Natural killer cell treated with Interleukin-12 subunit alpha and Interleukin-12 subunit beta and Interleukin-15 and Interleukin-18, amount 100 ng/mL, for 72 hours (primary cell): Measurements from ENCODE around the gene PATE3. TPM values are rescaled to one million over a fixed set of nuclear protein-coding genes. Genes with fewer than 3 reads are reported as not detected.

Experiments
- ATAC-seq, 2 donors: fragments of 150-1000 bp; cut with Tn5 transposase in 1 of 2; sonication (Bioruptor Pico), chemical (Tn5 transposase) in 1 of 2; 2 replicates each; pipeline ENCODE4 v1.10.0; 2021
- DNase-seq: peaks from one replicate; pipeline ENCODE4 v3.0.0; 2022; ENCODE audit warnings: low spot score
- H3K27ac Mint-ChIP-seq, 2 donors: 1 replicate in 1 of 2; 2 replicates in 1 of 2; pipeline ENCODE4 v1.8.0; 2022; ENCODE audit warnings: mixed read lengths in 2 of 2, mild to moderate bottlenecking in 1 of 2, moderate library complexity in 1 of 2
- H3K27me3 Mint-ChIP-seq, 2 donors: 1 replicate in 1 of 2; 2 replicates in 1 of 2; pipeline ENCODE4 v1.8.0; 2022; ENCODE audit warnings: mixed read lengths in 2 of 2
- H3K36me3 Mint-ChIP-seq: one replicate; pipeline ENCODE4 v1.8.0; 2022; ENCODE audit warnings: mixed read lengths
- H3K4me1 Mint-ChIP-seq, 2 donors: 1 replicate in 1 of 2; 2 replicates in 1 of 2; pipeline ENCODE4 v1.8.0; 2022; ENCODE audit warnings: low read depth in 2 of 2, mixed read lengths in 2 of 2, mild to moderate bottlenecking in 1 of 2
- H3K4me3 Mint-ChIP-seq: one replicate; pipeline ENCODE4 v1.8.0; 2022; ENCODE audit warnings: mixed read lengths
- H3K9me3 Mint-ChIP-seq: 2 replicates; pipeline ENCODE4 v1.8.0; 2022; ENCODE audit warnings: mixed read lengths
- total RNA-seq, 2 donors: library from RNA; stranded (reverse); gene quantifications; one replicate each; pipeline ENCODE4 v1.2.3, GENCODE V29; 2022

The PATE3 gene
- total RNA-seq = not detected

- Mint-ChIP-seq H3K9me3 (peaks cover 5% of the 10 kb centered on the region), H3K27ac (peak within 1 kb of the TSS in 1 of 2 donors; percentile 70), H3K4me1 (no peaks in the 10 kb centered on the region), H3K27me3 (peaks cover 0 to 5% of the 10 kb centered on the region in 2 donors), H3K4me3 (no peak within 1 kb of the TSS), H3K36me3 (no peaks in the 10 kb centered on the region)
- DNase-seq (no peak), ATAC-seq (no peak)
Observed at GRCh38 chr11:125787827-125788226, at the start of gene PATE3. Gene PATE3, plus strand, starts transcription at chr11:125788127. Its CDS starts 25 bp downstream, at chr11:125788152.

- peaks cover 8% of the 10 kb centered on the region for H3K36me3 Mint-ChIP-seq
- no peak for ATAC-seq
- no peak overlapping the region for H3K27ac Mint-ChIP-seq
- no peaks in the 10 kb centered on the region for H3K9me3 Mint-ChIP-seq
- H3K4me1 Mint-ChIP-seq = no peaks in the 10 kb centered on the region
- H3K27me3 Mint-ChIP-seq = peaks cover 8 to 26% of the 10 kb centered on the region in 2 donors
- H3K4me3 Mint-ChIP-seq = no peak overlapping the region
- no peak for DNase-seq
Observed at GRCh38 chr11:125740617-125741016, 47.3 kb upstream of the PATE3 start.

DNA sequence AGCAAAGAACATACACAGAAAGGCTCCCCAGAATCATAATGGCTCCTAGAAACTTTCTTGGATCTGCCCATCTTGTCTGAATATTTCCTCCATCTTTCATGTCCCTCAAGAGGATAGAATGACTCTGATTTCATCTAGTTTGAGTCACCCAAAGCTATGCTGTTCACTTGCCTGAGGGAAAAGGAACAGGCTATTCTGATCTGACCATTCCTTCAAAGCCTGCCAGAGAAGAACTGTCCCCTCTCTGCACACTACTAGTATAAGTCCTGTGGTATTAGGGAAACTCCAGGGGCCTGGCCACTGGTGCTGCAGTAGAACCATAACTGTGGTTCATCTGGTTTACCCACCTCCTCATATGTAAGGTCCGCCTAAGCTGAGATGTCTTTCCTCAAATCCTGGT is 44.2 kb upstream of the PATE3 start:
- no peak for ATAC-seq
- no peaks in the 10 kb centered on the region for H3K9me3 Mint-ChIP-seq
- no peak for DNase-seq
- H3K4me3 Mint-ChIP-seq = no peak overlapping the region
- no peaks in the 10 kb centered on the region for H3K4me1 Mint-ChIP-seq
- no peaks in the 10 kb centered on the region for H3K36me3 Mint-ChIP-seq
- H3K27me3 Mint-ChIP-seq = peaks cover 5 to 6% of the 10 kb centered on the region in 2 donors
- H3K27ac Mint-ChIP-seq = no peak overlapping the region

DNA sequence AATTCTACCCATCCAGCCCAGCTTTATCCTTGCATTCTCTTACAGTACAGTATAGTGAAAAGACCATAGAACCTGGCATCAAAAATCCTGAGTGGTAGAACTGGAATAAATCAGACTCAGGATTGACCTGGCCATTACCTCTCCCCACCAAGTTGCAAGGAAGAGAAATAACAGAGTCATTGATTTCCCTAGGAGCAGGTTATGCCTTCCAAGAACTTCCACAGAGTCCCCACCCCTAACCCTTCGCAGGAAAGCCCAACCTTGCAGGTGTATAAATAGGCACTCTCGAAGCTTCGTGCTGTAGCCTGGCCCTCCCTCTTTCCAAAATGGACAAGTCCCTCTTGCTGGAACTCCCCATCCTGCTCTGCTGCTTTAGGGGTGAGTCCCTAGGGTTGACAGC is 41.9 kb upstream of the PATE3 start, which contains the start of gene PATE1:
PATE1 (plus strand) TSS at position 301 of the 400 bp plus-strand sequence; CDS start at position 327, 26 bp downstream.
- no peaks in the 10 kb centered on the region for H3K4me1 Mint-ChIP-seq
- ATAC-seq = no peak
- H3K27ac Mint-ChIP-seq = no peak within 1 kb of the TSS

GRCh38 chr11:125750629-125751028 is 37.3 kb upstream of the PATE3 start:
- H3K4me3 Mint-ChIP-seq = no peak overlapping the region
- no peaks in the 10 kb centered on the region for H3K4me1 Mint-ChIP-seq
- no peak for DNase-seq
- no peaks in the 10 kb centered on the region for H3K36me3 Mint-ChIP-seq
- no peak for ATAC-seq
- H3K9me3 Mint-ChIP-seq = no peaks in the 10 kb centered on the region
- H3K27ac Mint-ChIP-seq = no peak overlapping the region
- H3K27me3 Mint-ChIP-seq = peaks cover 10 to 22% of the 10 kb centered on the region in 2 donors

More for the DNA sequence above, 41.9 kb upstream of the PATE3 start, which contains the start of gene PATE1:
- Mint-ChIP-seq H3K27me3 (peaks cover 7% of the 10 kb centered on the region in 2 donors), H3K36me3 (no peaks in the 10 kb centered on the region), H3K4me3 (no peak within 1 kb of the TSS), H3K9me3 (no peaks in the 10 kb centered on the region)
- DNase-seq = no peak

DNA sequence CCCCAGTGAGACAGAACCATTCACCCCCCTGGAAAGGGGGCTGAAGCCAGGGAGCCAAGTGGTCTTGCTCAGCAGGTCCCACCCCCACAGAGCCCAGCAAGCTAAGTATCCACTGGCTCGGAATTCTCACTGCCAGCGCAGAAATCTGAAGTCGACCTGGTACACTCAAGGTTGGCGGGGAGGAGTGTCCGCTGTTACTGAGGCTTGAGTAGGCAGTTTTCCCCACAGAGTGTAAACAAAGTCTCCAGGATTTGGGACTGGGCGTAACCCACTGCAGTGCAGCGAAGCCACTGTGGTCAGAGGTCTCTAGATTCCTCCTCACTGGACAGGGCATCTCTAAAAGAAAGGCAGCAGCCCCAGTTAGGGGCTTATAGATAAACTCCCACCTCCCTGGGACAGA is 31.9 kb upstream of the PATE3 start:
- Mint-ChIP-seq H3K4me1 (no peaks in the 10 kb centered on the region), H3K9me3 (peaks cover 3% of the 10 kb centered on the region), H3K27ac (no peak overlapping the region), H3K4me3 (no peak overlapping the region), H3K36me3 (no peaks in the 10 kb centered on the region), H3K27me3 (peaks cover 14 to 28% of the 10 kb centered on the region in 2 donors)
- DNase-seq (no peak), ATAC-seq (no peak)

- Mint-ChIP-seq H3K4me1 (no peaks in the 10 kb centered on the region), H3K27me3 (peaks cover 19 to 35% of the 10 kb centered on the region in 2 donors), H3K27ac (no peak overlapping the region), H3K36me3 (no peaks in the 10 kb centered on the region), H3K9me3 (peaks cover 3% of the 10 kb centered on the region), H3K4me3 (no peak overlapping the region)
- DNase-seq (no peak), ATAC-seq (no peak)
Observed at GRCh38 chr11:125762445-125762844, 25.5 kb upstream of the PATE3 start.

DNA sequence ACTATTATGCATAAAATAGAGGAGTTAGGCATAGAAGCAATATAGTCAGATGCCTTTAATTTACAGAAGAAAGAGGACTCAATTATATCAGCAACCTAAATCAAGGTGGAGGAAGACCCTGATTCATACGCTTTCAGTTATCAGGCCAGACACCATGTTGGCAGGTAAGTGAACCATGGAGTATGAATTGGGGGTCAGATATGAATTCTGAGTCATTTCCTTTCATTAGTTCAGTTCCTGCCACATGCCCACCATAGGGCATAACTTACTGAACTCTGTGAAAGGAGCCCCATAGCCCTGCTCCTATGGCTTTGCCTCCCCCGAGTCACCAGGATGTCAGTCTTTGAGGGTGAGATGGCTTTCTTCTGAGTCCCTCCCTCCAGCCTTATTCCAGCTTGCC is 24.4 kb upstream of the PATE3 start:
- no peak overlapping the region for H3K4me3 Mint-ChIP-seq
- ATAC-seq (no peak), DNase-seq (no peak)
- peaks cover 22 to 38% of the 10 kb centered on the region in 2 donors for H3K27me3 Mint-ChIP-seq
- H3K9me3 Mint-ChIP-seq = no peaks in the 10 kb centered on the region
- no peaks in the 10 kb centered on the region for H3K36me3 Mint-ChIP-seq
- H3K4me1 Mint-ChIP-seq = no peaks in the 10 kb centered on the region
- no peak overlapping the region for H3K27ac Mint-ChIP-seq

DNA sequence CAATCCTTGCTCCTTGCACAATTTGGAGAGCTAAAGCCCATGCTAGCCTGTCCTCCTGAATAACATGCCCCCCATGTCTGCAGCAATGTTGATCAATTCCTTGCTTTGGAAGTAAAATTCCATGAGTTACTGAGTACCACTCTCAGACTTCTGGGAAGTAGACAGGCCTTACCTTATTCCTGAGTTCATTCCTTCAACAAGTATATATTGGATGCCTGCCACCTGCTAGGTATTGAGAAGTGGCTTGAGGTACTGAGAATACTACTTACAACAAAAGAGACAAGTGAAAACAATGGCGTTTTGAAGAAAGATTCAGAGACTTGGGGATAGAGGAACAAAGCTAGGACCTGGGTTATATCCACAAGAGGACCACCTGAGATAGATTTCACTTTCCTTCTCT is 21.7 kb upstream of the PATE3 start:
- H3K27ac Mint-ChIP-seq = no peak overlapping the region
- no peak for ATAC-seq
- H3K27me3 Mint-ChIP-seq = peaks cover 22 to 46% of the 10 kb centered on the region in 2 donors
- H3K4me1 Mint-ChIP-seq = peaks cover 0 to 2% of the 10 kb centered on the region in 2 donors
- DNase-seq = no peak
- H3K9me3 Mint-ChIP-seq = no peaks in the 10 kb centered on the region
- H3K36me3 Mint-ChIP-seq = no peaks in the 10 kb centered on the region
- no peak overlapping the region for H3K4me3 Mint-ChIP-seq

DNA sequence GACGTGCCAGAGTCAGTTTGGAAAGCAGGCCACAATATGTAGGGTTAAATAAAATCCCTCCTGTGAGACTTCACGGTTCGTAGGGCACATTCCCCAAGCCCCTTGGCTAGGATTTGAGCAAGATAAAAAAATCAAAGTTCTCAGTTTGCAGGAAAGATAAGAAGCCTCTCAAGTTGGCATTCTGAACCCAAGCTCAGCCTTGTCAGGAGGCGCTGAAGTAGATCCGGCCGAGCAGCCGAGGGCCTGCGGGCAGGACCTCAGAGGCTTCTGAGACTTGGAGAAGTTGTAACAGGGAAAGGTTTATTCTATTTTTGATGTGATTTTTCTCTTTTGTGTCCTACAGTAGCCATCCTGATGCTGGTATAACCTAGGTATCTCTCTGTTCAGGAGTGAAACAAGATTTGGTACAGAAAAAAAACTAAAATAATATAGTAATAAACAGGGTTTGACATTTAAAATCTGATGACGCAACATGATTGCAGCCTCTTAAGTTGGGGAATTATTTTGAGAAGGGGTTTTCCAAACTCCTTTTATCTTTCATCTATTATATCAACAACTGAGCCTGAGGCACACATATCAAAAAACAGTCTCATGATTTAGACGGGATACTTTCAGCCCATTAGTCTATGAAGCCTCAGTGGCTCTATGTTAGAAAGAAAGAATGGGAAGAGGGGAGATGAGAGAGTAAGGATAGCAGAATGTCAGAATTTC is 19.4 kb upstream of the PATE3 start:
- DNase-seq = no peak
- no peak for ATAC-seq
- H3K4me3 Mint-ChIP-seq = no peak overlapping the region

GRCh38 chr11:125770583-125770982 is 17.3 kb upstream of the PATE3 start:
- H3K36me3 Mint-ChIP-seq = no peaks in the 10 kb centered on the region
- peaks cover 25 to 48% of the 10 kb centered on the region in 2 donors for H3K27me3 Mint-ChIP-seq
- no peak overlapping the region for H3K27ac Mint-ChIP-seq
- H3K4me3 Mint-ChIP-seq = no peak overlapping the region
- no peaks in the 10 kb centered on the region for H3K9me3 Mint-ChIP-seq
- DNase-seq = no peak
- ATAC-seq = no peak
- H3K4me1 Mint-ChIP-seq = peaks cover 0 to 2% of the 10 kb centered on the region in 2 donors

More for the DNA sequence above, 19.4 kb upstream of the PATE3 start:
- H3K36me3 Mint-ChIP-seq = no peaks in the 10 kb centered on the region
- no peaks in the 10 kb centered on the region for H3K9me3 Mint-ChIP-seq
- H3K27me3 Mint-ChIP-seq = peaks cover 31 to 63% of the 10 kb centered on the region in 2 donors
- H3K4me1 Mint-ChIP-seq = peaks cover 0 to 2% of the 10 kb centered on the region in 2 donors
- H3K27ac Mint-ChIP-seq = peak overlapping the region in 1 of 2 donors; percentile 15

GRCh38 chr11:125772834-125773505 is 15.0 kb upstream of the PATE3 start:
- peaks cover 0 to 6% of the 10 kb centered on the region in 2 donors for H3K4me1 Mint-ChIP-seq
- DNase-seq = no peak

DNA sequence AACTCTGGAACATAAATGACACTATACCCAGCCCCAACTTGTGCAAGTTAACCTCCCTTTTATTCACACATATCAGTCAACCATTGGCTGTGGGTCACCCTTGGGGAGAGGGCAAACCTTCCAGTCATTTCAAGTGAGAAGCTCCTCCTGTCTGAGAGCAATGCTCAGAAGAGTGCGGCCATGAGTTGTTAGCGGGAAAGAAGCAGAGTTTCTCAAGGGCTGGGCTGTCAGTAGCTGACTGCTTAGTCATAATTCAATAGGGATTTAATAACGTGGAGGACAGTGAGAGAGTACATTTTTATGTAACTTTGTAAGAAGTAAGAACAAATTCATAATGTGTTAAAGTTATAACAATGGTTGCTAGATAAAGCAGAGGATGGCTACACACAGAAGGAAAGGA is 14.4 kb upstream of the PATE3 start:
- H3K4me1 Mint-ChIP-seq = peaks cover 0 to 6% of the 10 kb centered on the region in 2 donors
- no peak overlapping the region for H3K27ac Mint-ChIP-seq
- no peaks in the 10 kb centered on the region for H3K36me3 Mint-ChIP-seq
- no peak overlapping the region for H3K4me3 Mint-ChIP-seq
- peaks cover 20 to 46% of the 10 kb centered on the region in 2 donors for H3K27me3 Mint-ChIP-seq
- H3K9me3 Mint-ChIP-seq = peaks cover 4% of the 10 kb centered on the region
- DNase-seq (no peak), ATAC-seq (no peak)

More at GRCh38 chr11:125772834-125773505, 15.0 kb upstream of the PATE3 start:
- no peak overlapping the region for H3K27ac Mint-ChIP-seq
- ATAC-seq = no peak
- H3K27me3 Mint-ChIP-seq = peaks cover 21 to 49% of the 10 kb centered on the region in 2 donors
- no peak overlapping the region for H3K4me3 Mint-ChIP-seq
- no peaks in the 10 kb centered on the region for H3K36me3 Mint-ChIP-seq
- H3K9me3 Mint-ChIP-seq = peaks cover 4% of the 10 kb centered on the region

- ATAC-seq = peak in 1 of 2 donors; percentile 69
Observed at GRCh38 chr11:125777309-125777708, 10.6 kb upstream of the PATE3 start.

More at GRCh38 chr11:125777309-125777708, 10.6 kb upstream of the PATE3 start:
- Mint-ChIP-seq H3K36me3 (peaks cover 5% of the 10 kb centered on the region), H3K27me3 (peaks cover 14 to 45% of the 10 kb centered on the region in 2 donors), H3K4me3 (no peak overlapping the region), H3K9me3 (peaks cover 11% of the 10 kb centered on the region), H3K4me1 (peaks cover 0 to 7% of the 10 kb centered on the region in 2 donors), H3K27ac (no peak overlapping the region)
- no peak for DNase-seq
